Neural cell (in vitro differentiated cells): ENCODE data around the gene EXOC2.

Source experiments
- EP300 ChIP-seq: fragments of 450-650 bp; conservative IDR thresholded peaks from 2 replicates; pipeline ENCODE4 v1.6.1; 2014; ENCODE audit warnings: antibody characterized with exemption, mild to moderate bottlenecking, moderate library complexity; ENCODE audit not compliant: poor library complexity, severe bottlenecking
- EZH2 ChIP-seq: fragments of 200-600, 300-800 bp; shearing (Covaris generic), sonication (generic); IDR thresholded peaks from 2 replicates; pipeline ENCODE4 v1.6.1; 2014; ENCODE audit warnings: antibody characterized with exemption, low read length, borderline replicate concordance, mild to moderate bottlenecking; ENCODE audit not compliant: insufficient read depth, poor library complexity, severe bottlenecking
- POLR2AphosphoS5 ChIP-seq: IDR thresholded peaks from 2 replicates; pipeline ENCODE4 v1.6.1; 2012
- RAD21 ChIP-seq: fragments of 450-650 bp; conservative IDR thresholded peaks from 2 replicates; pipeline ENCODE4 v1.6.1; 2014; ENCODE audit warnings: antibody characterized with exemption, mild to moderate bottlenecking, moderate library complexity
- SMC3 ChIP-seq: fragments of 450-650 bp; conservative IDR thresholded peaks from 2 replicates; pipeline ENCODE4 v1.6.1; 2014; ENCODE audit warnings: antibody characterized with exemption, mild to moderate bottlenecking, moderate library complexity; ENCODE audit not compliant: poor library complexity
- TAF1 ChIP-seq: IDR thresholded peaks from 2 replicates; pipeline ENCODE4 v1.6.1; 2012; ENCODE audit warnings: low read depth
- TF ChIP-seq, protein P1 (sequence below): fragments of 450-650 bp; IDR thresholded peaks from 2 replicates; pipeline ENCODE4 v1.5.1; 2014; ENCODE audit warnings: antibody characterized with exemption, mild to moderate bottlenecking, moderate library complexity; ENCODE audit not compliant: poor library complexity, severe bottlenecking
- TF ChIP-seq, protein P2 (sequence below): IDR thresholded peaks from 2 replicates; pipeline ENCODE4 v1.6.1; 2012; ENCODE audit warnings: borderline replicate concordance

DNA sequence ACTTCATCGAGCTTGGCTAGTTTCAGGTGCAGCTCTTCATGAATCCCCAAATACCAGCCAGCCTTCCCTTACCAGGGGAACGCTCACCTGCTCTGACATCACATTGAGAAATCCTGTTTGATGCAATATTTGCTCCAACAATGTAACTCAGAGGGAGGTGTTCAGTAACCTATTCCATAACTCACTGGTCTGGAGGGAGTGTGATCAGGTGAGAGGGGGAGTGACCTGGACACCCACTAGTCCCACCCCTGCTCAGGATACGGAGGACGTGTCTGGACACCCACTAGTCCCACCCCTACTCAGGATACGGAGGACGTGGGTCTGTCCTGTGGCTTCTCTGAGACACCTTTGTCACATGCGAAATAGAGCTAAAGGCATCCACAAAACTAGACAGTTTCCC, 106.4 kb downstream of the EXOC2 start:
- TF ChIP-seq, protein P1, sequence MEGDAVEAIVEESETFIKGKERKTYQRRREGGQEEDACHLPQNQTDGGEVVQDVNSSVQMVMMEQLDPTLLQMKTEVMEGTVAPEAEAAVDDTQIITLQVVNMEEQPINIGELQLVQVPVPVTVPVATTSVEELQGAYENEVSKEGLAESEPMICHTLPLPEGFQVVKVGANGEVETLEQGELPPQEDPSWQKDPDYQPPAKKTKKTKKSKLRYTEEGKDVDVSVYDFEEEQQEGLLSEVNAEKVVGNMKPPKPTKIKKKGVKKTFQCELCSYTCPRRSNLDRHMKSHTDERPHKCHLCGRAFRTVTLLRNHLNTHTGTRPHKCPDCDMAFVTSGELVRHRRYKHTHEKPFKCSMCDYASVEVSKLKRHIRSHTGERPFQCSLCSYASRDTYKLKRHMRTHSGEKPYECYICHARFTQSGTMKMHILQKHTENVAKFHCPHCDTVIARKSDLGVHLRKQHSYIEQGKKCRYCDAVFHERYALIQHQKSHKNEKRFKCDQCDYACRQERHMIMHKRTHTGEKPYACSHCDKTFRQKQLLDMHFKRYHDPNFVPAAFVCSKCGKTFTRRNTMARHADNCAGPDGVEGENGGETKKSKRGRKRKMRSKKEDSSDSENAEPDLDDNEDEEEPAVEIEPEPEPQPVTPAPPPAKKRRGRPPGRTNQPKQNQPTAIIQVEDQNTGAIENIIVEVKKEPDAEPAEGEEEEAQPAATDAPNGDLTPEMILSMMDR, result no peak
- TF ChIP-seq EZH2, result no peak
- TF ChIP-seq EP300, result no peak
- no peak for TF ChIP-seq POLR2AphosphoS5
- TF ChIP-seq, protein P2, sequence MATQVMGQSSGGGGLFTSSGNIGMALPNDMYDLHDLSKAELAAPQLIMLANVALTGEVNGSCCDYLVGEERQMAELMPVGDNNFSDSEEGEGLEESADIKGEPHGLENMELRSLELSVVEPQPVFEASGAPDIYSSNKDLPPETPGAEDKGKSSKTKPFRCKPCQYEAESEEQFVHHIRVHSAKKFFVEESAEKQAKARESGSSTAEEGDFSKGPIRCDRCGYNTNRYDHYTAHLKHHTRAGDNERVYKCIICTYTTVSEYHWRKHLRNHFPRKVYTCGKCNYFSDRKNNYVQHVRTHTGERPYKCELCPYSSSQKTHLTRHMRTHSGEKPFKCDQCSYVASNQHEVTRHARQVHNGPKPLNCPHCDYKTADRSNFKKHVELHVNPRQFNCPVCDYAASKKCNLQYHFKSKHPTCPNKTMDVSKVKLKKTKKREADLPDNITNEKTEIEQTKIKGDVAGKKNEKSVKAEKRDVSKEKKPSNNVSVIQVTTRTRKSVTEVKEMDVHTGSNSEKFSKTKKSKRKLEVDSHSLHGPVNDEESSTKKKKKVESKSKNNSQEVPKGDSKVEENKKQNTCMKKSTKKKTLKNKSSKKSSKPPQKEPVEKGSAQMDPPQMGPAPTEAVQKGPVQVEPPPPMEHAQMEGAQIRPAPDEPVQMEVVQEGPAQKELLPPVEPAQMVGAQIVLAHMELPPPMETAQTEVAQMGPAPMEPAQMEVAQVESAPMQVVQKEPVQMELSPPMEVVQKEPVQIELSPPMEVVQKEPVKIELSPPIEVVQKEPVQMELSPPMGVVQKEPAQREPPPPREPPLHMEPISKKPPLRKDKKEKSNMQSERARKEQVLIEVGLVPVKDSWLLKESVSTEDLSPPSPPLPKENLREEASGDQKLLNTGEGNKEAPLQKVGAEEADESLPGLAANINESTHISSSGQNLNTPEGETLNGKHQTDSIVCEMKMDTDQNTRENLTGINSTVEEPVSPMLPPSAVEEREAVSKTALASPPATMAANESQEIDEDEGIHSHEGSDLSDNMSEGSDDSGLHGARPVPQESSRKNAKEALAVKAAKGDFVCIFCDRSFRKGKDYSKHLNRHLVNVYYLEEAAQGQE, result no peak
- TF ChIP-seq TAF1, result no peak
- TF ChIP-seq SMC3, result no peak
- no peak for TF ChIP-seq RAD21
